T-helper 2 cell (primary cell): ENCODE data around the gene MCRIP1.

Experiments
- DNase-seq, 5 experiments: peaks; one replicate each; pipeline versions ENCODE4 v3.0.0 to v3.0.0-alpha.2; 2012 to 2022
- total RNA-seq, 2 donors: gene quantifications; one replicate each; lab custom pipeline; 2026; lab: John Stamatoyannopoulos, UW

The MCRIP1 gene
- 25.6 to 32.5 reads per million in 2 donors for total RNA-seq

- DNase-seq = peak; percentile 89 to 96 (median 93)
Observed at GRCh38 chr17:81833160-81833920, at the start of gene MCRIP1. TSS of gene MCRIP1 (minus strand) at chr17:81833291. CDS start at chr17:81824506, 8,785 bp downstream.

GRCh38 chr17:81879121-81879520 is 46.0 kb upstream of the MCRIP1 start:
- DNase-seq = no peak

GRCh38 chr17:81878294-81878693 is 45.2 kb upstream of the MCRIP1 start:
- DNase-seq = no peak

GRCh38 chr17:81877569-81877968 is 44.5 kb upstream of the MCRIP1 start:
- DNase-seq = no peak

- DNase-seq = peak; percentile 92 to 95 (median 93)
Observed at GRCh38 chr17:81871387-81872230, 38.5 kb upstream of the MCRIP1 start.

- no peak for DNase-seq
Observed at GRCh38 chr17:81870981-81871386, 37.9 kb upstream of the MCRIP1 start, which contains the start of gene ARHGDIA. TSS of gene ARHGDIA (minus strand) at chr17:81871337. CDS start at chr17:81869930, 1,407 bp downstream.

GRCh38 chr17:81870131-81870980 is 37.3 kb upstream of the MCRIP1 start:
- peak in 2 of 5 experiments; percentile 36 to 83 for DNase-seq

- peak in 2 of 5 experiments; percentile 14 to 48 for DNase-seq
Observed at GRCh38 chr17:81869221-81870130, 36.4 kb upstream of the MCRIP1 start.

GRCh38 chr17:81868674-81869220 is 35.7 kb upstream of the MCRIP1 start:
- no peak for DNase-seq

- DNase-seq = peak in 1 of 5 experiments; percentile 19
Observed at GRCh38 chr17:81867991-81868673, 35.0 kb upstream of the MCRIP1 start.

GRCh38 chr17:81867170-81867990 is 34.3 kb upstream of the MCRIP1 start:
- peak in 2 of 5 experiments; percentile 12 to 64 for DNase-seq

GRCh38 chr17:81866440-81867169 is 33.5 kb upstream of the MCRIP1 start:
- no peak for DNase-seq

GRCh38 chr17:81865733-81866439 is 32.8 kb upstream of the MCRIP1 start:
- DNase-seq = peak in 1 of 5 experiments; percentile 27

GRCh38 chr17:81865358-81865732 is 32.3 kb upstream of the MCRIP1 start:
- no peak for DNase-seq

- DNase-seq = no peak
Observed at GRCh38 chr17:81863833-81864768, 31.0 kb upstream of the MCRIP1 start.

- no peak for DNase-seq
Observed at GRCh38 chr17:81863123-81863675, 30.1 kb upstream of the MCRIP1 start.
